IMR-90 (cell line): ENCODE measurements around the gene TEDC1. TPM values are rescaled to one million over a fixed set of nuclear protein-coding genes. Genes with fewer than 3 reads are reported as not detected.

Experiments used
- ATAC-seq: fragments of 200-7000 bp; cut with Tn5 transposase; 2 replicates; pipeline ENCODE4 v1.9.1; 2020; ENCODE audit warnings: low read depth, mild to moderate bottlenecking, moderate library complexity
- BruUV-seq: library from RNA; stranded (reverse); fragments of 400-500 nt; replicated peaks from 2 replicates; lab custom pipeline; 2021; lab: Mats Ljungman, UMichigan
- CTCF ChIA-PET: fragments of 300-600 bp; formaldehyde crosslinking; extraction: SDS; loops from one replicate; lab custom pipeline; 2021; ENCODE audit warnings: antibody characterized with exemption; lab: Yijun Ruan, JAX
- POLR2A ChIA-PET: fragments of 300-600 bp; sonication (Branson Sonifier 250); formaldehyde crosslinking; loops from one replicate; lab custom pipeline; 2022; ENCODE audit warnings: antibody characterized with exemption; ENCODE audit not compliant: unreplicated experiment; lab: Charles Lee
- DNase-seq: peaks from one replicate; pipeline ENCODE4 v3.0.0; 2013
- H2AFZ ChIP-seq: replicated peaks from 2 replicates; pipeline ENCODE3; 2013; ENCODE audit warnings: low read length, mild to moderate bottlenecking; ENCODE audit not compliant: poor library complexity
- H2AK5ac ChIP-seq: 2 replicates; pipeline ENCODE4 v1.6.1; 2013; ENCODE audit warnings: low read depth, low read length, inconsistent platforms
- H2AK9ac ChIP-seq: replicated peaks from 2 replicates; pipeline ENCODE3; 2013; ENCODE audit warnings: mild to moderate bottlenecking, low read depth, low read length, moderate library complexity; ENCODE audit not compliant: poor library complexity
- H2BK120ac ChIP-seq: 2 replicates; pipeline ENCODE4 v1.6.1; 2013; ENCODE audit warnings: low read depth, low read length, inconsistent platforms
- H2BK15ac ChIP-seq: 3 replicates; pipeline ENCODE4 v1.6.1; 2013; ENCODE audit warnings: low read depth, low read length, inconsistent platforms
- H2BK20ac ChIP-seq: 2 replicates; pipeline ENCODE4 v1.6.1; 2013; ENCODE audit warnings: low read depth, mild to moderate bottlenecking, inconsistent platforms, low read length, moderate library complexity
- H2BK5ac ChIP-seq: 2 replicates; pipeline ENCODE4 v1.6.1; 2013; ENCODE audit warnings: mild to moderate bottlenecking, low read depth, low read length, inconsistent platforms; ENCODE audit not compliant: poor library complexity, severe bottlenecking
- H3K14ac ChIP-seq: replicated peaks from 2 replicates; pipeline ENCODE4 v1.6.1; 2013; ENCODE audit warnings: low read depth, low read length, inconsistent platforms
- H3K18ac ChIP-seq: 2 replicates; pipeline ENCODE4 v1.6.1; 2013; ENCODE audit warnings: low read depth, low read length, control low read depth
- H3K23ac ChIP-seq: 2 replicates; pipeline ENCODE4 v1.6.1; 2013; ENCODE audit warnings: low read depth, low read length, inconsistent platforms
- H3K27ac ChIP-seq: 2 replicates; pipeline ENCODE4 v1.5.1; 2013; ENCODE audit warnings: mild to moderate bottlenecking, control low read depth, low read length; ENCODE audit not compliant: insufficient read depth
- H3K27me3 ChIP-seq: 2 replicates; pipeline ENCODE4 v1.6.1; 2013; ENCODE audit warnings: low read length; ENCODE audit not compliant: control insufficient read depth, insufficient read depth
- H3K36me3 ChIP-seq: 2 replicates; pipeline ENCODE4 v1.6.1; 2013; ENCODE audit warnings: low read length, mixed read lengths; ENCODE audit not compliant: control insufficient read depth, insufficient read depth
- H3K4ac ChIP-seq: 2 replicates; pipeline ENCODE4 v1.6.1; 2013; ENCODE audit warnings: low read depth, low read length, inconsistent platforms
- H3K4me1 ChIP-seq: 2 replicates; pipeline ENCODE4 v1.6.1; 2013; ENCODE audit warnings: low read length, mixed read lengths; ENCODE audit not compliant: control insufficient read depth, insufficient read depth
- H3K4me2 ChIP-seq: 2 replicates; pipeline ENCODE4 v1.6.1; 2013; ENCODE audit warnings: low read depth, mild to moderate bottlenecking, control low read depth, low read length, moderate library complexity
- H3K4me3 ChIP-seq: 2 replicates; pipeline ENCODE4 v1.5.1; 2013; ENCODE audit warnings: low read depth, mild to moderate bottlenecking, control low read depth, low read length, moderate library complexity; ENCODE audit not compliant: insufficient read depth
- H3K56ac ChIP-seq: 2 replicates; pipeline ENCODE4 v1.6.1; 2013; ENCODE audit warnings: low read length, inconsistent platforms; ENCODE audit not compliant: insufficient read depth; ENCODE audit errors: extremely low read depth
- H3K79me1 ChIP-seq, 2 experiments: 2 replicates each; pipeline ENCODE4 v1.6.1; 2013; ENCODE audit warnings: low read length in 2 of 2, inconsistent platforms in 1 of 2, low read depth in 1 of 2
- H3K9ac ChIP-seq: 2 replicates; pipeline ENCODE4 v1.6.1; 2013; ENCODE audit warnings: low read depth, low read length, control low read depth
- H3K9me1 ChIP-seq: 2 replicates; pipeline ENCODE4 v1.6.1; 2013; ENCODE audit warnings: low read length, inconsistent platforms; ENCODE audit not compliant: insufficient read depth
- H3K9me3 ChIP-seq: 2 replicates; pipeline ENCODE4 v1.6.1; 2013; ENCODE audit warnings: low read length; ENCODE audit not compliant: control insufficient read depth, insufficient read depth
- H4K20me1 ChIP-seq: 2 replicates; pipeline ENCODE4 v1.6.1; 2013; ENCODE audit warnings: low read length, inconsistent platforms; ENCODE audit not compliant: insufficient read depth
- H4K5ac ChIP-seq: 2 replicates; pipeline ENCODE4 v1.6.1; 2013; ENCODE audit warnings: mild to moderate bottlenecking, low read depth, low read length, control low read depth
- H4K8ac ChIP-seq, 2 experiments: 2 replicates each; pipeline ENCODE4 v1.6.1; 2013; ENCODE audit warnings: low read depth in 2 of 2, low read length in 2 of 2, control low read depth in 1 of 2, inconsistent platforms in 1 of 2
- H4K91ac ChIP-seq: 2 replicates; pipeline ENCODE4 v1.6.1; 2013; ENCODE audit warnings: low read depth, low read length, inconsistent platforms; ENCODE audit not compliant: insufficient read depth
- BHLHE40 ChIP-seq: fragments of 150-350 bp; IDR thresholded peaks from 2 replicates; pipeline ENCODE4 v1.6.1; 2016; ENCODE audit warnings: mild to moderate bottlenecking, low read depth, low read length
- CEBPB ChIP-seq: IDR thresholded peaks from 2 replicates; pipeline ENCODE4 v1.6.1; 2012; ENCODE audit warnings: low read depth, low read length, improper control_type of control experiment
- CHD1 ChIP-seq: IDR thresholded peaks from 2 replicates; pipeline ENCODE4 v1.6.1; 2012; ENCODE audit warnings: low read depth, low read length, improper control_type of control experiment
- CTCF ChIP-seq: conservative IDR thresholded peaks from 2 replicates; pipeline ENCODE4 v1.5.1; 2012; ENCODE audit warnings: mild to moderate bottlenecking, low read depth, low read length, improper control_type of control experiment
- ELK1 ChIP-seq: fragments of 150-350 bp; IDR thresholded peaks from 2 replicates; pipeline ENCODE4 v1.6.1; 2016; ENCODE audit warnings: low read depth, mild to moderate bottlenecking, low read length, moderate library complexity, borderline replicate concordance
- FOS ChIP-seq: fragments of 150-350 bp; IDR thresholded peaks from 2 replicates; pipeline ENCODE4 v1.6.1; 2016; ENCODE audit warnings: low read depth, low read length
- MAFK ChIP-seq: IDR thresholded peaks from 2 replicates; pipeline ENCODE4 v1.6.1; 2012; ENCODE audit warnings: low read depth, low read length, improper control_type of control experiment
- MAZ ChIP-seq: IDR thresholded peaks from 2 replicates; pipeline ENCODE4 v1.6.1; 2012; ENCODE audit warnings: low read depth, mild to moderate bottlenecking, low read length, improper control_type of control experiment, moderate library complexity, borderline replicate concordance
- MXI1 ChIP-seq: IDR thresholded peaks from 2 replicates; pipeline ENCODE4 v1.6.1; 2012; ENCODE audit warnings: low read depth, mild to moderate bottlenecking, low read length, moderate library complexity, borderline replicate concordance
- NFE2L2 ChIP-seq: fragments of 150-350 bp; IDR thresholded peaks from 2 replicates; pipeline ENCODE4 v1.6.1; 2016; ENCODE audit warnings: low read depth, mild to moderate bottlenecking, low read length
- POLR2A ChIP-seq: IDR thresholded peaks from 2 replicates; pipeline ENCODE4 v1.6.1; 2012; ENCODE audit warnings: mild to moderate bottlenecking, low read depth, low read length
- RAD21 ChIP-seq: IDR thresholded peaks from 2 replicates; pipeline ENCODE4 v1.6.1; 2012; ENCODE audit warnings: low read length, improper control_type of control experiment
- RCOR1 ChIP-seq: IDR thresholded peaks from 2 replicates; pipeline ENCODE4 v1.6.1; 2012; ENCODE audit warnings: mild to moderate bottlenecking, low read length, improper control_type of control experiment; ENCODE audit not compliant: insufficient replicate concordance
- RFX5 ChIP-seq: IDR thresholded peaks from 2 replicates; pipeline ENCODE4 v1.8.0; 2012; ENCODE audit warnings: low read depth, mild to moderate bottlenecking, low read length, moderate library complexity
- SMC3 ChIP-seq: fragments of 150-350 bp; IDR thresholded peaks from 2 replicates; pipeline ENCODE4 v1.6.1; 2016; ENCODE audit warnings: low read depth, mild to moderate bottlenecking, antibody characterized with exemption, low read length, moderate library complexity
- WGBS, 2 experiments: methylation state at CpG; one replicate each; pipeline versions ENCODE4 v1.1.5 to v1.1.7; 2013; ENCODE audit warnings: missing lambda C conversion rate in 2 of 2; ENCODE audit not compliant: insufficient read length in 1 of 2; ENCODE audit errors: extremely low coverage in 2 of 2; 5-methylcytosine and 5-hydroxymethylcytosine counted together
- dilution Hi-C: fragments of 300-500 bp; cut with HindIII; formaldehyde crosslinking; loops from one replicate; pipeline ENCODE4 v1.14.3; 2018; ENCODE audit warnings: low sequenced_read_pairs; ENCODE audit not compliant: unreplicated experiment
- in situ Hi-C: fragments of 300-500 bp; cut with MboI; formaldehyde crosslinking; loops from 3 replicates; pipeline ENCODE4 v1.14.3; 2019; ENCODE audit warnings: low sequenced_read_pairs, inconsistent platforms, mixed read lengths
- intact Hi-C: fragments of 100-400 bp; cut with micrococcal nuclease; formaldehyde crosslinking; loops from 2 replicates; pipeline ENCODE4 v1.10.0; 2022
- polyA plus RNA-seq, 3 experiments: library from polyadenylated mRNA; depleted of rRNA; stranded (reverse); fragments of >200 nt; gene quantifications; 2 replicates each; pipeline ENCODE4 v1.2.3, GENCODE V29; 2012; ENCODE audit warnings: low replicate concordance in 1 of 3
- total RNA-seq: library from RNA; depleted of rRNA; stranded (reverse); fragments of >200 nt; gene quantifications from 2 replicates; pipeline ENCODE4 v1.2.3, GENCODE V29; 2012
- TF ChIP-seq, protein P1 (sequence below): fragments of 150-350 bp; IDR thresholded peaks from 2 replicates; pipeline ENCODE4 v1.6.1; 2017; ENCODE audit warnings: mild to moderate bottlenecking, antibody characterized with exemption, low read length, low read depth

The TEDC1 gene
- total and polyA plus RNA-seq, 2 of the 4 experiments (the other 2 are of a cell fraction), result 5.7 to 6.4 TPM

DNA sequence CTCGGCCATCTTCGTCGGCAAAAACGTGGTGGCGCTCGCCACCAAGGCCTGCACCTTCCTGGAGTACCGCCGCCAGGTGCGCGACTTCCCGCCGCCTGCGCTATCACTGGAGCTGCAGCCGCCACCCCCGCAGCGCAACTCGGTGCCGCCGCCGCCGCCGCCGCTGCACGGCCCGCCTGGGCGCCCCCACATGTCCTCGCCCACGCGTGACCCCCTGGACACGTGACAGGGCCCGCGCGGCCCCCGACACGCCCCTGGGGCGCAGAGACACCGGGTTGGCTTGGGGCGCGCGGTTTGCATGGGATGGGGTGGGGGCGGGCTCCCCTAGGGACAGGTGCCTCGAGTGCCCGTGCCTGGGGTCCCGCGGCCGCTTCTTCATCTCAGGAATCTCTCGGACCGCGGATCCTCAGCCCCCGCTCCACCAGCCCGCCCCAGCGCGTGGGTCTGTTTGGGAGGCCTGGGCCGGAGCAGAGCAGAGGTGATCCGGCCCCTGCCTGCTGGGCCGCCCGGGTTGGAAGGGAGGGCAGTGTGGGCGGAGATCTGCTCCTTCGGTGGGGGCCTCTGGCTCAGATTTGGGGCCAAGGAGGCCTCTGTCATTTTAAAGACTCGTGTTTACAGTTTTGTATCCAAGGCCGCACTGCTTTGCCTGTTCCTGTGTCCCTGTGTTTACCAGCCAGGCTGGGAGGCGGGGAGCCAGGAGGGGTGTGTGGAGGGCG lies 38.7 kb downstream of the TEDC1 start:
- in situ Hi-C loops, result no loop called here

More for the DNA sequence above, 38.7 kb downstream of the TEDC1 start:
- Histone ChIP-seq H2BK5ac (no peak overlapping the region), H3K23ac (no peak overlapping the region), H3K27me3 (peaks cover 8% of the 10 kb centered on the region), H3K9me1 (no peaks in the 10 kb centered on the region), H3K4me3 (no peak overlapping the region), H3K14ac (no peak overlapping the region), H3K79me1 (no peaks in the 10 kb centered on the region), H3K9me3 (no peaks in the 10 kb centered on the region), H3K36me3 (no peaks in the 10 kb centered on the region), H2AK5ac (no peak overlapping the region), H3K9ac (no peak overlapping the region), H4K5ac (no peak overlapping the region), H2BK120ac (no peak overlapping the region), H2AFZ (no peak overlapping the region), H3K56ac (no peak overlapping the region), H3K18ac (no peak overlapping the region), H2BK15ac (no peak overlapping the region), H2AK9ac (no peak overlapping the region), H3K27ac (no peak overlapping the region), H4K8ac (no peak overlapping the region), H4K91ac (no peak overlapping the region), H4K20me1 (0 out of 2 replicates have a peak, but pooled peaks cover 3% of the 10 kb centered on the region), H3K4ac (no peak overlapping the region), H3K4me2 (no peak overlapping the region), H3K4me1 (peaks cover 9% of the 10 kb centered on the region; the same call in 1 of the 2 replicates), H2BK20ac (no peak overlapping the region)
- intact Hi-C loops, result loop anchor here (2.0 to 5.0 kb wide), 2 partner anchors 37 to 49 kb away; partner anchors contain the start of gene TEDC1
- POLR2A ChIA-PET, result no interaction called here
- CTCF ChIA-PET, result no interaction called here
- WGBS, 2 experiments, result 47% methylated on average over 32 of the region's 63 CpGs; no CpG with 5 or more reads in 1 of the 2 experiments
- ATAC-seq (no peak), DNase-seq (no peak)
- BruUV-seq, result no TSS peak
- dilution Hi-C loops, result no loop called here
- TF ChIP-seq RAD21 (no peak), ELK1 (no peak), RCOR1 (no peak), MAZ (no peak), MAFK (no peak), CHD1 (no peak), SMC3 (no peak), FOS (no peak), RFX5 (no peak), CEBPB (no peak), CTCF (no peak), MXI1 (no peak), NFE2L2 (no peak), POLR2A (no peak), BHLHE40 (no peak)
- TF ChIP-seq, protein P1, sequence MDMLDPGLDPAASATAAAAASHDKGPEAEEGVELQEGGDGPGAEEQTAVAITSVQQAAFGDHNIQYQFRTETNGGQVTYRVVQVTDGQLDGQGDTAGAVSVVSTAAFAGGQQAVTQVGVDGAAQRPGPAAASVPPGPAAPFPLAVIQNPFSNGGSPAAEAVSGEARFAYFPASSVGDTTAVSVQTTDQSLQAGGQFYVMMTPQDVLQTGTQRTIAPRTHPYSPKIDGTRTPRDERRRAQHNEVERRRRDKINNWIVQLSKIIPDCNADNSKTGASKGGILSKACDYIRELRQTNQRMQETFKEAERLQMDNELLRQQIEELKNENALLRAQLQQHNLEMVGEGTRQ, result no peak
